Suppressor macrophage treated with lipopolysaccharide for 4 hours (primary cell): Measurements from ENCODE around the gene STRN4.

Experiments
- DNase-seq: peaks from one replicate; pipeline ENCODE4 v3.0.0-alpha.2; 2020

The STRN4 gene

DNA sequence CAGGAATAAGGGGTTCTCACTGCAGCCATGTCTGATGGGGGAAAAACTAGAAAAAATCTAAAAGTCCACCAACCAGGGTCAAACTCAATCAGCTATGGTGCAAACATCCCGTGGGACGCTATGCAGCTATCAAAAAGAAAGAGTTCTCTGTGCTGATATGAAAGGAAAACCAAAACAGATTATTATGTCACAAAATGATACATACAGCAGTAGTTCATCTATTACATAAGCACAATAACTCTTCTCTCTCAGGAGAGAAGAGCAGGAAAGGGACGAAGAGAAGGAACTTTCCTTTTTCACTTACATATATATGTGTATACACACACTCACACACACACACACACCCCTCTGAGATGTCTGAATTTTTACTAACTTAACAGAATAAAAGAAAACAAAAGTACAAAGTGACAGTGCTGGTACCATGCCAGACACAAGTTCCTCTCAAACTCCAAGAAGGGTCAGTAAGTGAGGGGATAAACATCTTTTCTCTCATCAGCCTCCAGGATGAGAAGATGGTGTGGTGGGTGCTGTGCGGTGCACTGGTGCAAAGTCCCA lies 3.2 kb downstream of the STRN4 start:
- peak; percentile 56 for DNase-seq

DNA sequence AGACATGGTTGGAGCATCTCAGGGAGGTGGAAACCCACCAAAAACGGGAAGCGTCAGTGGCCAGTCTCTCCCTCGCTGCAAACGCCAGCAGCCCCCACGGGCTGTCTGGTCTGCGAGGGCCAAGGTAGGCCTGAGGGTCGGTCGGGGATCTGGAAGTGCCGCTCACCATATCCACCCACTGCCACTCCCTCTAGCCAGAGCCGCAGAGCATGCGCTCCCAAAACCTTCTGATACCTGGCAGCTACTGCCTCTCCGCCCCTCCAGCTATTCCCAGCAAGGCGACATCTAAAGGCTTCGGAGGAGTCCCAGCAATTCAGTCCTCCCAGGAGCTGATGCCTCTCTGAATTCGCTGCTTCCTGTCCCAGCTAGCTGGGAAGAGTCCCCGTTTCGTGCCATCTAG lies 4.8 kb downstream of the STRN4 start:
- DNase-seq = no peak

DNA sequence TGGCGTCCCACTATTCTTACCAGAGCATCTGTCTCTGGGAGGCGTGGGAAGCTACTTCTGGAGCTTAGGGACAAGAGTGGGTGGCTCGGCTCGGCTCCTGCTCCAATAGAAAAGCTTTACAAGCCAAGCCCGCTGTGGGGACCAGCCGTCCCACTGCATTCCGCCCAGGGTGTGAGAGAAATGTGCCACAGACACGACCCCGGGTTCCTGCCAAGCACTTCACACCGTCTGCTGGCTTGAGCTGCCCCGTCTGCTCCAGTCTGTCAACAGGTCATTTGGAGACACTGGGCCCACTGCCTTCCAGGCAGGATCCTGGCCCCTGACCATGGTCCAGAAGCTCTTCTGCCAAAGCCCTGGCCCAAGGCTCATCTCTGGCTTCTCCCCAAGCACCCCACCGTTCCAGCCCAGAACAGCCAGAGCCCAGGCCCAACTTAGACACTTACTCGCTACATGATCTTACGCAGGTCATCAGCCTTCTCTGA lies 6.9 kb downstream of the STRN4 start:
- DNase-seq = no peak

DNA sequence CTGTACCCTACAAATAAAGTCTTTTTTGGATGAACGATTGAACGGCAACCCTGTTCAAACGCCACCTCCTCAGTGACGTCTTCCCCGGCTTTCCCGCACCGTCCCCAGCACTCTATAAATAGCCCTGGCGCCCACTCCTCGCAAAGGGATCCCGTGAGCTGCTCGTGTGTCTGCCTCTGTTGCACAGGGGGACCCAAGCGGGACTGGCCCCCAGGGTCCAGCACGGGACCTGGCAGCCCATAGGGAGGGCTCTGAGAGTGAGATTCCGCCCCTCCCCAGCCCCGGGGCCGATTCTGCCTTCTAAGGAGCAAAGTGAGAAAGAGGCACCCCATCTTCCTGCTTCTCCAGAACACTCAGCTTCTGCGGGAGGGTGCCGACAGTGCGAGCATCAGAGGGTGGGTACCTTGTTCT lies 8.5 kb downstream of the STRN4 start:
- no peak for DNase-seq

DNA sequence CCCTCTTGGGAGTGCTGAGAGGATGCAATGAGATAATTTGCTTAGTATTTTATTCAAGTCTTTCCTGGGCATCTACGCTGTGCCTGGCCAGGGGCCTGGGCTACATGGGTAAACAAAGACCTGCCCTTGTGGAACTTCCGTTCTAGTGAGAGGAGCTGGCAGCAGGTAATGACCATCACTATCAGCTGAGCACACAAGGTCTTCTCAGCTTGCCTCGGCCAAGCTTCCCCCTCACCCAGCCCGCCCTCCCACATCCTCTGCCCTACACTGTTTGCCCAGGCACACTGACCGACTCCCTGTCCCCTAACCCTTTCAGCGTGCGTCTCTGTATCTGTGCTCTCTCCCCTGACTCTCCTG lies 9.0 kb downstream of the STRN4 start:
- DNase-seq = no peak

DNA sequence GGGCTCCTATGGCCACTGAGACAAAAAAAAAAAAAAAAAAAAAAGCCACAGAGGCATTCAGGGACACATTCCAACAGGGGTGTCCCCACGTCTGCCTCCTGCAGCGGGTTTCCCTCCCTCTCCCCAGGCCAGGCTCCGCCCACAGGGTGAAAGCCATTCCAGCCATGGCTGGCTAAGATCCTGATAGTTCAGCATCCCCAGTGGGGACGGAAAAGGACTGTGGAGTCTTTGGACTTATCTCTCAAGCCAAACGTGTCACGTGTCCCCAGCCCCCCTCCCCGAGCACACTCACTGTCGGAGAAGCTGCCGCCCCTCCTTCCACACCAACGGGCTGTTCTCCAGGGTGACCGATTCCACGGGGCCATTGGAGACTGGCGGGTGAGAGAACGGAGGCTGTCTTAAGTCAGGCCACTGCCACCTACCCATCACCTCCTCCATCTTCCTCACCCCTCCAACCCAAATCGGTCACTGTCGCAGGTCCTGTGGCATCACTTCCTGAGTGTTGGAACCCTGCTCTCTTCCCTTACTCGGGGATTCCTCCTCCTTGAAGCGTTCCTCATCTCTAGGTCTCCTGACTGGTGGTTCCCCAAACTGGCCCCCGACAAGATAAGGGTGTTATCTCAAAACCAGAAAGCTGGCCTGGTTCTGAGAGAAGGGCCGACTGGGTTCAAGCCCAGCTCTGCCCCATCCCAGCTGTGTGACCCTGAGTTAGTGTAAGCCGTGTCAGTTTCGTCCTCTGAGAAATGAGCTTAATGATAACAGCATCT lies 9.5 kb downstream of the STRN4 start:
- no peak for DNase-seq

- peak; percentile 58 for DNase-seq
Observed at GRCh38 chr19:46733690-46734292, 12.5 kb downstream of the STRN4 start.

DNA sequence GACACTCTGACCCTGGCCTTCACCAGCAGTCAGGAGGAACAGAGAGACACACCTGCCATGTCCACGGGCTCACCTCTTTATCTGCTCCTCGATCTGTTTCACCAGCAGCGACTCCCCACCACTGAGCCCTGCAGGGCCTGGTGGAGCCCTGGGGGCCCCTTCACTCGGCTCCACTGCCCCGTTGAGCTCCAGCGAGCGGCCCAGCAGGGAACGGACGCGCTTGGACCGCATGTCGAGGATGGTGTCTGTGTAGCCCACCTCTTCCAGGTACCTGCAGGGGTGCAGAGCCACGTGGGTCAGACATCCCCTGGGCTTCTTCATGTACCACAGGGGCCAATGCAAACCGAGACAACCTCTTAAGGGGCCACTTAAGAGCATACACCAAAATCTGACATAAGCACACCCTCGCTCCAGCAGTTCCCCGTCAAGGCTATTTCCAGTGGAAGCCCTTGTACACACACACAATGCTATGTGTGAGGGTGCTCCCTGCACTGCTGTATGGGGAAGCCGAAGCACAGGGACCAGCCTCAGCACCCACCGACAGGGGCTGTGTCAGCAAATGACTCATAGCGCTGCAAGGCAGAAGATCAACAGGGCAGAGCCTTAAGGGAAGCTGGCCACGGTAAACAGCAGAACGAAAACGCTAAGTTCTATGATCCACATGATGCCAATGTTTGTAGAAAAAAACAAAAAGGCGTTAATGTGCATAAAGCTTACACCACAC lies 13.1 kb downstream of the STRN4 start:
- DNase-seq = peak; percentile 92

- DNase-seq = no peak
Observed at GRCh38 chr19:46732172-46732938, 13.9 kb downstream of the STRN4 start.

- DNase-seq = peak; percentile 90
Observed at GRCh38 chr19:46731584-46731983, 14.7 kb downstream of the STRN4 start.

GRCh38 chr19:46731007-46731501 lies 15.2 kb downstream of the STRN4 start:
- DNase-seq = peak; percentile 93

DNA sequence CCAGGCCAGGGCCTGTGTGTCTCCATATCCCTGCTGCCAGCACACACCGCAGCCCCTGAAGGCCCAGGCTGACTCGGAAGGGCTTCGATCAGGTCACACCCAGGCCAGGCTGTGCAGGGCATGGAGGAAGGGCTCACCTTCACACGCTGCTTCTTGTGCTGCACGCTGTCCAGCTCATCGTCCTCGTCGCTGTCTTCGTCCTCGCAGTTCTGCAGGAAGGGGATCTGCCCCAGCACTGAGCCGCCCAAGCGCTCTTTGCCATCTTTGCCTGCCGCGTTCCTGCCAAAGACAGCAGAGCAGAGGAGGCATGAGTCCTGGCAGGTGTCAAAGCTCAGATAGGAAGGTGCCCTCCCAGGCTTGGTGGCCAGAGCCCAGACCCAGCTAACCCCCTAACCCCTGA lies 15.7 kb downstream of the STRN4 start:
- DNase-seq = no peak

- DNase-seq = no peak
Observed at GRCh38 chr19:46730187-46730586, 16.1 kb downstream of the STRN4 start.

- no peak for DNase-seq
Observed at GRCh38 chr19:46729696-46730095, 16.6 kb downstream of the STRN4 start.

GRCh38 chr19:46728693-46729339 lies 17.4 kb downstream of the STRN4 start:
- peak; percentile 85 for DNase-seq

- DNase-seq = no peak
Observed at GRCh38 chr19:46728208-46728607, 18.0 kb downstream of the STRN4 start.

GRCh38 chr19:46727757-46728156 lies 18.5 kb downstream of the STRN4 start:
- no peak for DNase-seq

DNA sequence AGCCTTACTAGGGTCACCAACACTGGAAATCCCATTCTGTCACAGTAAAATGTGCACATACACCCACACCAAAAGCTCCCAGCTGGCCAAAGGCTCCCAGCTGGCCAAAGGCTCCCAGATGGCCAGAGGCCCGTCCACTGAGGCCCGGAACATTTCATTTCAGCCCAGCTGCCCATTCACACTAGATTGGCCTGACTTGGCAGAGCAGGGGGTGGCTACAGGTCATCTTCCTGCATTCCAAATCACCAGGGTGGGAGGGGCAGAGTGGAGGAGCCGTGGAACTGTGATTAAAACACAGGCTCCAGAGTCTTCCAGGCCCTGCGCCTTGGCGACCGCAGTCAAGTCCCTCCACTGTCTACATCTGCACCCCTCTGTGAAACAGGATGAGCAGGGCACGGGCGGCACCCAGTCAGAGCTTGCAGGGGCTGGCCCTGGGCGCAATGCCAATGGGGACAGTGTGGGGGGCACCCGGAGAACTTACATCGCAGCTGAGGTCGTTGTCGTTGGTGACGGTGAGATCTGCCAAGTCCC lies 19.2 kb downstream of the STRN4 start:
- no peak for DNase-seq

- no peak for DNase-seq
Observed at GRCh38 chr19:46726551-46726950, 19.7 kb downstream of the STRN4 start.

DNA sequence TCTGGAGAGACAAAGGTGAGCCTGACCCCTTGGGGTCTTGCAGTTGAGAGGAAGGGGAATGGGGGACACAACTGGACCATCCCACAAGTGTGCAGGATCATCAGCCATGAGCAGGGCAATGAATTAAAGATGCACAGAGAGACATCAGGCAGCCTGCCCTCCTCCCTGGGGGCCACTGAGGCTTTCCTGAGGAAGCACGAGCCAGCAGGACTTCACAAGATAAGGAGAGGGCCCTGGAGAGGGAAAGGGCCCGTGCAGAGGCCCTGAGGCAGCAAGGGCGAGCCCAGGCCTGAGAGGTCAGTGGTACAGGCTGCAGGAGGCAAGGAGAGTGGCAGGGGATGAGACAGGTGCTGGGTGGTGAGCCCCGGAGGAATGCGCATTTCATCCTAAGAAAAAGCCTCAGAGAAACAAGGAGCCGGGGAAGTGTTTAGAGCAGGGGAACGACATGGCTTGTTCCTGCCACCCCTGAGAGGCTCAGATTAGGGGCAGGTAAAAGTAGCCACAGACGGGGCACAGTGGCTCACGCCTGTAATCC lies 20.3 kb downstream of the STRN4 start:
- DNase-seq = no peak

- no peak for DNase-seq
Observed at GRCh38 chr19:46725036-46725820, 21.0 kb downstream of the STRN4 start.
